Measurements from ENCODE around the gene NCOR1.

DNA sequence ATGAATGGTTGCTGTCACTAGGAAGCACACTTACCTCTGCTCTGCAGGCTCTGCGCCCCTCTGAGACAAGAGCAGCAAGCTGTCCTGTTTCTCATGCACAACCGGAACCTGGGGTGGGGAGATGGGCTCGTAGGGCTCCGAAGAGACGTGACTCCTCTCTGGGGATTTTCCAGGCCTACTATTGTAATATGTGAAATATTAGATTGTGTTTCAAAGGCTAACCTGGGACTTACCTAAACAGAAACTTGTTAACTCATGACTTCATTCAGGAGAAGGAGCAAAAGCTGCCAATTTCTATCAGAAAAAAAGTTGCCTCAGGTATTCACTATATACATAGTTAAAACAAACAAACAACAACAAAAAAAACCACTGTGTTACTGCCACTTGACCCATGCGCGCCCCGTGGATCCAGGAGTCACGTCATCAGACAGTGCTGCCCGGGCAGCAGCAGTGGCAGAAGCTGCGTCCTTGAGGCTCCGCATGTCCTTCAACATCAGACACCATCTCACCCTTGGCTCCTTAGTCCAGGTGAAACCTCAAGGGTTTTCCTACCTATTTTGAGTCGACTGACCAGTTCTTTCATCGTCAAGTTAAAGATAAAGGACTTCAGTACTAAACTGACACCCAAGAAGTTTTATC lies 166.4 kb downstream of the NCOR1 start:
- TF ChIP-seq, protein P1, sequence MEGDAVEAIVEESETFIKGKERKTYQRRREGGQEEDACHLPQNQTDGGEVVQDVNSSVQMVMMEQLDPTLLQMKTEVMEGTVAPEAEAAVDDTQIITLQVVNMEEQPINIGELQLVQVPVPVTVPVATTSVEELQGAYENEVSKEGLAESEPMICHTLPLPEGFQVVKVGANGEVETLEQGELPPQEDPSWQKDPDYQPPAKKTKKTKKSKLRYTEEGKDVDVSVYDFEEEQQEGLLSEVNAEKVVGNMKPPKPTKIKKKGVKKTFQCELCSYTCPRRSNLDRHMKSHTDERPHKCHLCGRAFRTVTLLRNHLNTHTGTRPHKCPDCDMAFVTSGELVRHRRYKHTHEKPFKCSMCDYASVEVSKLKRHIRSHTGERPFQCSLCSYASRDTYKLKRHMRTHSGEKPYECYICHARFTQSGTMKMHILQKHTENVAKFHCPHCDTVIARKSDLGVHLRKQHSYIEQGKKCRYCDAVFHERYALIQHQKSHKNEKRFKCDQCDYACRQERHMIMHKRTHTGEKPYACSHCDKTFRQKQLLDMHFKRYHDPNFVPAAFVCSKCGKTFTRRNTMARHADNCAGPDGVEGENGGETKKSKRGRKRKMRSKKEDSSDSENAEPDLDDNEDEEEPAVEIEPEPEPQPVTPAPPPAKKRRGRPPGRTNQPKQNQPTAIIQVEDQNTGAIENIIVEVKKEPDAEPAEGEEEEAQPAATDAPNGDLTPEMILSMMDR (IDR thresholded peaks at IDR 0.05) = no peak
- TF ChIP-seq POLR2A (IDR thresholded peaks at IDR 0.05) = no peak
